G401.6 (cell line): ENCODE measurements around the gene NSRP1.
"Not testable (repeated sequence)": the region's sequence is repeated elsewhere in the genome, so short reads cannot be mapped to it uniquely, and the experiment has no call there.

Experiments used
- FAIRE-seq: peaks from 2 replicates; lab custom pipeline; 2012; peaks lifted over from hg19 to GRCh38; lab: Jason Lieb, UNC

The NSRP1 gene

GRCh38 chr17:30118635-30119034 lies 2.0 kb downstream of the NSRP1 start:
- not testable (repeated sequence) for FAIRE-seq

DNA sequence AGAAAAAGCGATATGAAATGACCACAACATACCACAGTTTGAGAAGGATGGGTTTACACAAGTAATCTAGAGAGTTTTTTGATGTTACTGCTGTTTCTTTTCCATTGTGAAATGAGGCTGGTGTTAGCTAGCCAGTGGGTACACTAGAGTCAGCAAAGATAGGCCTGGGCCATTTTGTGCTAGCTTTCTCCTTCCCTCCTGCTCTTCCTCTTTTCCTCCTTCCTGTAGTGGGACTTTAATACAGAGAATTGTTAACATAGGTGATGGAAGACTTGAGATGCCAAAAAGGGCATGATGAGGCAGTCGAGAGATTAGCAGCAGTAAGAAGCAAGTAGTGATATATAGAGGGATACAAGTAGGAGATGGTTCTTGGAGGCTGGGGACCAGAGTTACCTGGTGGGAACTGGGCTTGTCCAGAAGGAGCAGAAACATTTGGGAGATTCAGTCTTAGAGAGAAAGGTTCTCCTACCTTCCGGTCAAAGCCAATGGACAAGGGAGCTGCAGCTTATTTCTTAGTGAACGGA lies 7.7 kb downstream of the NSRP1 start:
- FAIRE-seq: no peak

GRCh38 chr17:30130121-30130520 lies 13.5 kb downstream of the NSRP1 start:
- FAIRE-seq: no peak

DNA sequence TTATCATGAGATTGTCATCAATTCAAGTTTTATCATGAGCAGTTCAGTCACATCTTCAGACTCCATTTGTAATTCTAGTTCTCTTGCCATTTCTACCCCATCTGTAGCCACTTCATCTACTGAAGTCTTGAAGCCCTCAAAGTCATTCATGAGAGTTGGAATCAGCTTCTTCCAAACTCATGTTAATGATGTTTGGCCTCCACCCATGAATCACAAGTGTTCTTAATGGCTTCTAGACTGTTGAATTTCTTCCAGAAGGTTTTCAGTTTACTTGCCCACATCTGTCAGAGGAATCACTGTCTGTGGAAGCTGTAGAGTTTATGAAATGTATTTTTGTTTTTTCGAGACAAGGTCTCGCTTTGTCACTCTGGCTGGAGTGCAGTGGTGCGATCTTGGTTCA lies 16.0 kb downstream of the NSRP1 start:
- no peak for FAIRE-seq

DNA sequence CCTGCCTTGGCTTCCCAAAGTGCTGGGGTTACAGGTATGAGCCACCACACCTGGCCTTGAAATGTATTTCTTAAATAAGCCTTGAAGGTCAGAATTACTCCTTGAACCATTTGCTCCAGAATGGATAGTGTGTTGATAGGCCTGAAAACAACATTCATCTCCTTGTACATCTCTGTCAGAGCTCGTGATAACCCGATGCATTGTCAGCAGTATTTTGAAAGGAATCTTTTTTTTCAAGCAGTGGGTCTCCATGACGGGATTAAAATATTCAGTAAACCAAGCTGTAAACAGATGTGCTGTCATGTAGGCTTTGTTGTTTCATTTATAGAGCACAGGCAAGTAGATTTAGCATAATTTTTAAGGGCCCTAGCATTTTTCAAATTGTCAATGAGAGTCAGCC lies 16.6 kb downstream of the NSRP1 start:
- FAIRE-seq: no peak

- no peak for FAIRE-seq
These were observed 17.9 kb downstream of the NSRP1 start for GRCh38 chr17:30134551-30134950.

DNA sequence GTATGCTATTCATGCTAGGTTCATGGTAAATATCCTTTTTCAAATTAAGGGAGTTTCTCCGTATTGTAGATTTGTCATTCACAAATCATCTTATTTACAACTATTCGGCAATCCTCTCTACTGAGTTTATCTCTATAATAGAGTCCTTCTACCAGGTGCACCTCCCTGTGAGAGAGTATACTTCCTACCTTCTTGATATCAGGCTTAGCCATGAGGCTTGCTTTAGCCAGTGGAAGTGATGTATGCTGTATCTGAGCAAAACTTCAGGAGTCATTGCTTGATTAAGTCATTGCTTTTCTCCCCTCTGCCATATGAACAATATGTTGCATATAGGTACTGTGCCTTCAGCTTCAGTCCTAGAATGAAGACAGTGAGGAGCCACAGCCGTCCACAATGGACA lies 20.5 kb downstream of the NSRP1 start:
- FAIRE-seq: no peak

DNA sequence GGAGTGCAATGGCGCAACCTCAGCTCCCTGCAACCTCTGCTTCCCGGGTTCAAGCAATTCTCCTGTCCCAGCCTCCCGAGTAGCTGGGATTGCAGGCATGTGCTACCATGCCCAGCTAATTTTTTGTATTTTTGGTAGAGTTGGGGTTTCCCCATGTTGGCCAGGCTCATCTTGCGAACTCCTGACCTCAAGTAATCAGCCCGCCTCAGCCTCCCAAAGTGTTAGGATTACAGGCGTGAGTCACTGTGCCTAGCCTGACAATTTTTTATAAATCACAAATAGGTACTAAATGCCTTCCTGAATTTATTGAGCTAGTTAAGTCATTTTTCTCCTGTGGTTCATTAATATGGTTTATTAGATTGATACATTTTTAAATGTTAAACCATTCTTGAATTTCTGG lies 31.2 kb downstream of the NSRP1 start:
- FAIRE-seq: not testable (repeated sequence)

- FAIRE-seq: no peak
These were observed 31.8 kb downstream of the NSRP1 start for GRCh38 chr17:30148376-30148775.

DNA sequence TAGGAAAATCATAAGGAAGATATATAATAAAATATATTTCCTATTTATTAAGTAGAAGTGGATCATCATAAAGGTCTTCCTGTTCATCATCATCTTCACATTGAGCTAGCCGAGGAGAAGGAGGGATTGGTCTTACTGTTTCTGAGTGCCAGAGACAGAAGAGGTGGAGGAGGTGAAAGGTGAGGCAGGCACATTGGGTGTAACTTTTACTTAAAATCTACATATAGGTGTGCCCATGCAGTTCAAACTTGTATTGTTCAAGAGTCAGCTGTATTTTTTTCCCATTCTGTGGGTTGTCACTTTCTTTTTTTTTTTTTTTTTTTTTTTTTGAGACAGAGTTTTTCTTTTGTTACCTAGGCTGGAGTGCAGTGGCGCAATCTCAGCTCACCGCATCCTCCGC lies 34.9 kb downstream of the NSRP1 start:
- no peak for FAIRE-seq

GRCh38 chr17:30153463-30153862 lies 36.8 kb downstream of the NSRP1 start:
- FAIRE-seq: no peak

GRCh38 chr17:30155389-30155788 lies 38.8 kb downstream of the NSRP1 start:
- no peak for FAIRE-seq

GRCh38 chr17:30158896-30159625 lies 42.4 kb downstream of the NSRP1 start:
- no peak for FAIRE-seq

DNA sequence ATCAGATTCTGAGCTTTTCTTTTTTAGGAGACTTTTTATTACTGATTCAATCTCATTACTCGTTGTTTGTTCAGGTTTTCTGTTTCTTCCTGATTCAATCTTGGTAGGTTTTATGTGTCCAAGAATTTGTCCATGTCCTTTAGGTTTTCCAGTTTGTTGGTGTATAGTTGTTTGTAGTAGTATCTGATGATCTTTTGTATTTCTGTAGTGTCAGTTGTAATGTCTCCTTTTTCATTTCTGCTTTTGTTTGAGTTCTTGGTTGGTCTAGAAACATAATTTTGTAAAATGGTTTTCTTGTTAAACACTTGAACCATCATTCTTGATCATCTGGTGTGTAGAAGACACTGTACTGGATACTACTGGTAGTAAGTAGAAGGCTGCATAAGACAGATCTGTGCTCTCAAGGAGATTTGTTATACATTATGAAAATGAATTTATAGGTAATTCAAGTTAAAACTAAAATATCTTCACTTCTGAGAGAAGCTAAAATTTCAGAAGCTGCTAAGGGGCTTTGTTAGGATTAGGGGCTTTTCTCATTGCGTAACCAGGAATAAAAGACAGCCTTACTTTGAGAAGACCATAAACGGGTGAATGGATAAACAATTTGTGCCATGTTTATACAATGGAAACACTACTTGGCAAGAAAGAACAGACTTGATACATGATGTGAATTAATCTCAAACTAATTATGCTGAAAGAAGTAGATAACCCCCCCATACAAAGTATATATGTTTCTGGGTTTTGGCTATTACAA lies 44.0 kb downstream of the NSRP1 start:
- no peak for FAIRE-seq

- no peak for FAIRE-seq
These were observed 45.0 kb downstream of the NSRP1 start for GRCh38 chr17:30161601-30162000.

- no peak for FAIRE-seq
These were observed 47.9 kb downstream of the NSRP1 start for GRCh38 chr17:30164531-30164930.

- FAIRE-seq: no peak
These were observed 48.5 kb downstream of the NSRP1 start for GRCh38 chr17:30165147-30165546.

- FAIRE-seq: peak; percentile 28
These were observed 49.3 kb downstream of the NSRP1 start for GRCh38 chr17:30165960-30166359.

- no peak for FAIRE-seq
These were observed 53.9 kb downstream of the NSRP1 start for GRCh38 chr17:30170415-30170987.

DNA sequence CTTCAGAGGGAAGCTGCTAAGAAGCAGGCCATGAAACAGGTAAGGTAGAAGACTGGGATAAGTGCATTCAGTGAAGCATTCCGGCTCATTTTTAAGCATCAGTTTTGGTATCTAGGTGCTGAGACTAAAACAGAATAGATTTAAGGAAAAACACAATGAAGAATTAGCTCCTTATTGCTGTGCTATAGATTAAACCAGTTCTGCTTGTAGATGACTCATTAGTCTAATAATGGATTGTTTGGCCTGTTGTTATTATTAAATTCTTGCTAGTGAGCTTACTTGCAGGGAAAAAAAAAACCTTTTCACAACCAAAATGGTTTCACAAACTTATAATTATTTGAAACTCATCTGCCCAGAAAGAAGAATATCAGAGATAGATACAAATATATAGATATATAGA lies 55.9 kb downstream of the NSRP1 start:
- no peak for FAIRE-seq

DNA sequence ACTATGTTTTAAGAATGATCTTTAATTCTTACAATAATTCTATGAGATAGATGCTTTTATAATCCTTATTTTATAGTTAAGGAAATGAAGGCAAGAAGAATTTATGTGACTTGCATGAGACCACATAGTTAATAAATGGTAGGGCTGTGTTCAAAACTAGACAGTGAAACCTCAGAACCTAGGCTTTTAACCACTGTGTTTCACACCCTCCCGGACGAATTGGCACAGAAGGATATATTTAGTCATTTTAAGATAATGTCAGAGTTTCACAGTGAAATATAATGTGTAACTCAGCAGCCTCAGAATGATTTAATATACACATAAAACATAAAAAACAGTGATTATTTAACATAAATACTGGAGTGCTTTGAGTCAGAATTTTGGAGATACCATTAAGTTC lies 57.0 kb downstream of the NSRP1 start:
- no peak for FAIRE-seq

DNA sequence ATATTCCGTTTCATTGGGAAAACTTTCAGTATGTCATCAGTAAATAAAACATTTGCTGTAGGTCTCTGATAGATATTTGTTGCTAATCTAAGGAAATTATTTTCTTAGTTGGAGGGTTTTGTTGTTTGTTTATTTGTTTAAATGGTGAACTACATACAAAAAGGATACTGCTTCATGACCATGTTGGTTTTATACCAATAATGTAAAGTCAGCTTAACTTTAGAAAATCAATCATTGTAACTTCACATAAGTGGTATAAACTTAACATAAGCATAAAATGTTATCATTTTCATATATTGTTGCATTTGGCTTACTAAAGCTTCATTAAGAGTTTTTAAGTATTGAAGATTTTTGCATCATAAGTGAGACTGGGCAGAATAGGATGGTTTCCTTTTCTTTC lies 57.9 kb downstream of the NSRP1 start:
- peak; percentile 52 for FAIRE-seq

- FAIRE-seq: no peak
These were observed 60.2 kb downstream of the NSRP1 start for GRCh38 chr17:30176855-30177254.
